ENCODE data around the gene GARRE1.
"Not testable (repeated sequence)": the region's sequence is repeated elsewhere in the genome, so short reads cannot be mapped to it uniquely, and the experiment has no call there.

The GARRE1 gene

GRCh38 chr19:34261334-34262109 lies 7.2 kb downstream of the GARRE1 start:
- DNase-seq = no peak

- DNase-seq = no peak
These were observed 9.4 kb downstream of the GARRE1 start for GRCh38 chr19:34263745-34264237.

- no peak for DNase-seq
These were observed 10.9 kb downstream of the GARRE1 start for GRCh38 chr19:34265221-34265650.

- peak; percentile 22 for DNase-seq
These were observed 14.7 kb downstream of the GARRE1 start for GRCh38 chr19:34269081-34269480.

GRCh38 chr19:34269489-34269888 lies 15.1 kb downstream of the GARRE1 start:
- no peak for DNase-seq

- peak; percentile 88 for DNase-seq
These were observed 15.7 kb downstream of the GARRE1 start for GRCh38 chr19:34269968-34270621.

GRCh38 chr19:34273121-34273520 lies 18.8 kb downstream of the GARRE1 start:
- DNase-seq = no peak

DNA sequence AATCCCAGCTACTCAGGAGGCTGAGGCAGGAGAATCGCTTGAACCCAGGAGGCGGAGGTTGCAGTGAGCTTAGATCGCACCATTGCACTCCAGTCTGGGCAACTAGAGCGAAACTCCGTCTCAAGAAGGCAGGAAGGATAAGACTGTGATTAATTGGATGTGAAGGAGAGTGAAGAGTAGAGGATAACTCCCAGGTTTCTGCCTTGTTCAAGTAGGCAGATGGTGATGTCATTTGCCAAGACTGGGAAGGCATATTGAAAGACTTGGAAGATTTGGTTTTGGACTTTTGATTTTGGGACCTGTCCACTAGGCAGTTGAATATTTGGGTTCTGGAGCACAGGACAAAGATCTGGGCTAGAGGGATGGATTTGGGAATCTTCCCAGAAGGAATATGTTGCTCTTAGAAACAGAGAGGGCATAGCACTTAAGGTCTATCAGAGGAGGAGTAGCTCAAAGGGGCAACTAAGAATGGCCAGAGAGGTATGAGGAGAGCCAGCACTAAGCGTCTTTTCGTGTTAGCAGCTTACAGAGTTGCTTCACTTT lies 20.0 kb downstream of the GARRE1 start:
- no peak for DNase-seq

DNA sequence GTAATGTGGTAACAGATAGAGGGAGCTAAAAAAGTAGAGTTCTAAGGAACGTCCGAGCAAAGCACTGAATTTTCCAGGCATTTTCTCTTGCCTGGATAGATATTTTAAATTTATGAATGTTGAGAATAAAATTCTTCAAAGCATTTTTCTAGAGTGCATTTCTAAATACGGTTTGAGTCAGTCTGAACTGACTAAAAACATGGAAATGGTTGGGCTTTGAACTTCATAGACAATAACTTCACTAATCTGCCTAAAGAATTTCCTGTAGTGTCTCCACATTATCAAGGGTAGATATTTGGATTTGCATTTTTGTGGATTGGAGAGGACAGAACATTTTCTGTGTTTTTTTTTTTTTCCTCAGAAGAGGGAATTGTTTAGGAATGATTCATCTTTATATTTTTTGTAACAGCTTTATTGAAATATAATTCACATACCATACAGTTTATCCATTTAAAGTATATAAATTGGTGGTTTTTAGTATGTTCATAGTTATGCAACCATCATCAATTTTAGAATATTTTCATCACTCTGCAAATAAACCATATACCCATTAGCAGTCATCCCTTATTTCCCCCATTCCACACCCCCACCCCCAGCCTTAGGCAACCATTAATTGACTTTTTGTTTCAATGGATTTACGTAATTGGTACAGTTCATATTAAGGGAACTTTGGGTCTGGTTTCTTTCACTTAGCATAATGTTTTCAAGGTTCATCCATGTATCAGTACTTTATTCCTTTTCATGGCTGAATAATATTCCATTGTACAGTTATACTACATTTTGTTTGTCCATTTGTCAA lies 20.7 kb downstream of the GARRE1 start:
- no peak for DNase-seq

DNA sequence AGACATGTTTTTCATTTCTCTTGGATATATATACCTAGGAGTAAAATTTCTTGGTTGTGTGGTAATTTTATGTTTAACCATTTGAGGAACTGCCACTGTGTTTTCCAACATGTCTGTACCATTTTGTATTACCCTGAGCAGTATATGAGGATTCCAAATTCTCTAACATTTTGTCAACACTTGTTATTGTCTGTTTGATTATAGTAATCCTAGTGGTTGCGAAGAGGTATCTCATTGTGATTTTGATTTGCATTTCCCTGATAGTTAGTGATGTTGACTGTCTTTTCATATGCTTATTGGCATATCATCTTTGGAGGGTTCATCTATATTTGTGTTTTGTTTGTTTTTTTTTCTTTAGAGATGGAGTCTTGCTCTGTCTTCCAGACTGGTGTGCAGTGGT lies 21.4 kb downstream of the GARRE1 start:
- DNase-seq = no peak

- no peak for DNase-seq
These were observed 22.3 kb downstream of the GARRE1 start for GRCh38 chr19:34276614-34277013.

DNA sequence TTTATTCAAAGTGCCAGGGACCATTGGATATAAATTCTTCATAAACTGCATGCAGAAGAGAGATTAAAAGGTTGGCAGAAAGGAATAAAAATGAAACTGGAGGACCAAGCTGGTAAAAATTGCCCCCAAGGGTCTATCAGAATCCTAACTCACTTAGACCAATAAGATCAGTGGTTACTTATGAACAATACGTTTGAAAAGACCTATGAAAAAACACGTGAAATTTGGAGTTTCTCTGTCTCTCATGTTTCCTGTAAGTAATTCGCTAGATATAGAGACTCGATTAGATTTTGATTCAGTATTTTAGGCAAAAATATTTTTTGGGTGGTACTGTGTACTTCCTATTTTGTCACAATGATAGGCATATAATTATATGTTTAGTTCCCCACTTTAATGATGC lies 22.9 kb downstream of the GARRE1 start:
- no peak for DNase-seq

- DNase-seq = no peak
These were observed 24.4 kb downstream of the GARRE1 start for GRCh38 chr19:34278783-34279182.

DNA sequence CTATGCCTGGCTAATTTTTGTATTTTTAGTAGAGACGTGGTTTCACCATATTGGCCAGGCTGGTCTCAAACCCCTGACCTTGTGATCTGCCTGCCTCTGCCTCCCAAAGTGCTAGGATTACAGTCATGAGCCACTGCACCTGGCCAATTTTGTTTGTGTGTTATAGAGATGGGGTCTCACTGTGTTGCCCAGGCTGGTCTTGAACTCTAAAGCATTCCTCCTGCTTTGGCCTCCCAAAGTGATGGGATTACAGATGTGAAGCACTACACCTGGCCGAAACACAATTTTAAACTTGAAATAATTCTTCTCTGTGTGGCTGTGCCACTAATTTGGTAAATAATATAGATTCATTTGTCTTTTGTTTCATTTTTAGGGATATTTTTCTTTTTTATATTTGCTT lies 27.1 kb downstream of the GARRE1 start:
- not testable (repeated sequence) for DNase-seq

GRCh38 chr19:34282611-34283519 lies 28.5 kb downstream of the GARRE1 start:
- no peak for DNase-seq

- no peak for DNase-seq
These were observed 30.2 kb downstream of the GARRE1 start for GRCh38 chr19:34284505-34284904.

GRCh38 chr19:34287662-34288140 lies 33.3 kb downstream of the GARRE1 start:
- DNase-seq = no peak

DNA sequence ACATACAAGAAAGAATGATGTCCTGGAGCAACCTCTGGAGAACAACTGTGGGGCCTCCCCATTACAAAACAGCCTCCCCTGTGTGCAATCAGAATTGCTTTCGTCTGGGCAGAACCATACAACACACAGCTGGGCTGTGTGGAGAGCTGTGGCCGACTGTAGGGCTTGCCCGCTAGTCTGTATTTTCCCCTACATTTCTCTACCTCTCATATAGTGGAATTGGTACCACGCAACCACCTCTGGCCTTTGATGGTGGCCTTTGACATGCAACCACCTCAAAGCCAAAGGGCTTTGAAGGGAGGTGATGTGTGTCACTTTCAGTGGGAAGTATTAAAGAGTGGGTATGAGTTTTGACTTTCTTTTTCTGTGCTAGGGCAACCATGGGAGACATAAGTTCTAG lies 34.0 kb downstream of the GARRE1 start:
- DNase-seq = no peak

DNA sequence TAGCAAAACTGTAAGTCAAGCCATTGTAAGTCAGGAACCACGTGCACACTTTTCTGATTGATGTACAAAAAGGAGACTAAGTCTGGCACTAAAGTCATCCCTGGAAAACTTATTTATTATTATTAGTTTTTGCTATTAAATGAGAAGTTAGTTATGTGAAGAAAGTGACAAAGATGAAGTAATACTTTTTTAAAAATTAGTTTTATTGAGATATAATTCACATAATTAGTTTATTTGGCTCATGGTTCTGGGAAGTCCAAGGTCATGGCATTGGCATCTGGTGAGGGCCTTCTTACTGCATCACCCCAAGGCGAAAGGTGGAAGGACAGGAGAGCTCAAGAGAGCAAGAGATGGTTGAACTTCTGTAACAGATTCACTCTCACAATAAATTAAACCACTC lies 36.9 kb downstream of the GARRE1 start:
- no peak for DNase-seq

- DNase-seq = no peak
These were observed 40.7 kb downstream of the GARRE1 start for GRCh38 chr19:34295103-34295502.

GRCh38 chr19:34298891-34299520 lies 44.7 kb downstream of the GARRE1 start:
- no peak for DNase-seq
